Adrenal gland (tissue), 12 donors: ENCODE measurements around the gene PIK3AP1. TPM values are rescaled to one million over a fixed set of nuclear protein-coding genes. Genes with fewer than 3 reads are reported as not detected.
"Not testable (repeated sequence)": the region's sequence is repeated elsewhere in the genome, so short reads cannot be mapped to it uniquely, and the experiment has no call there.

Source experiments
- DNase-seq, 7 donors: peaks; one replicate each; pipeline ENCODE4 v3.0.0-alpha.2; 2019 to 2020
- H3K27ac ChIP-seq, 5 donors: fragments of 200-600 bp; sonication (generic) in 4 of 5; 1 replicate in 3 of 5; 2 replicates in 2 of 5; pipeline versions ENCODE4 v1.5.1 to v1.8.0; 2016 to 2020; ENCODE audit warnings: mild to moderate bottlenecking in 1 of 5
- H3K27me3 ChIP-seq: fragments of 200-600 bp; 2 replicates; pipeline ENCODE4 v1.8.0; 2021
- H3K36me3 ChIP-seq, 2 donors: fragments of 200-600 bp; replicated peaks in 1 of 2; 1 replicate in 1 of 2; 2 replicates in 1 of 2; pipeline versions ENCODE4 v1.5.1 to v1.8.0; 2018 to 2022
- H3K4me1 ChIP-seq, 2 donors: fragments of 200-600 bp; replicated peaks in 1 of 2; 1 replicate in 1 of 2; 2 replicates in 1 of 2; pipeline versions ENCODE4 v1.5.1 to v1.8.0; 2018 to 2021
- H3K4me3 ChIP-seq, 4 donors: fragments of 200-600 bp; sonication (generic) in 3 of 4; one replicate each; pipeline ENCODE4 v1.5.1; 2016 to 2018
- H3K9me3 ChIP-seq, 3 donors: fragments of 200-600 bp; sonication (generic) in 1 of 3; replicated peaks in 1 of 3; 1 replicate in 2 of 3; 2 replicates in 1 of 3; pipeline versions ENCODE4 v1.5.1 to v1.8.0; 2016 to 2021
- CTCF ChIP-seq, 6 experiments: fragments of 450-650 bp in 4 of 6; fragments of 200-600 bp in 2 of 6; sonication (generic) in 1 of 6; IDR thresholded peaks; 1 replicate in 5 of 6; 2 replicates in 1 of 6; pipeline versions ENCODE4 v1.5.1 to v1.8.0; 2016 to 2021; ENCODE audit warnings: antibody characterized with exemption in 6 of 6, mild to moderate bottlenecking in 2 of 6, moderate library complexity in 1 of 6
- POLR2A ChIP-seq, 2 donors: fragments of 450-650 bp; IDR thresholded peaks; one replicate each; pipeline ENCODE4 v1.6.1; 2017; ENCODE audit warnings: antibody characterized with exemption in 2 of 2, mild to moderate bottlenecking in 2 of 2, moderate library complexity in 1 of 2
- WGBS, 4 donors: extraction: QIAGEN DNeasy Blood & Tissue Kit in 2 of 4; methylation state at CpG; one replicate each; pipeline versions ENCODE4 v1.1.5 to v1.1.7; 2013 to 2017; 5-methylcytosine and 5-hydroxymethylcytosine counted together
- intact Hi-C, 2 donors: fragments of 100-400 bp; cut with DNase I; formaldehyde crosslinking; loops; one replicate each; pipeline versions ENCODE4 v1.14.1 to v1.15.0; 2022 to 2023
- polyA plus RNA-seq, 3 donors: library from polyadenylated mRNA; stranded (reverse); fragments of 200-250 nt in 2 of 3; fragments of 350-450 nt in 1 of 3; fragmentation: Illumina TruSeq in 1 of 3; extraction: RNeasy Lipid Tissue Mini Kit (QIAGEN cat#74804) in 1 of 3; gene quantifications; one replicate each; pipeline ENCODE4 v1.2.3, GENCODE V29; 2013 to 2014
- total RNA-seq, 9 donors: library from RNA; depleted of rRNA in 4 of 9; stranded (reverse); fragments of >200 nt in 4 of 9; fragments of 120-200 nt in 1 of 9; fragmentation: NEBNext Ultra II Directional in 1 of 9; extraction: Animal tissue kit (Norgen Biotek cat#: 25700) in 1 of 9; gene quantifications; one replicate each; pipeline versions ENCODE4 v1.1.0 to v1.2.4, GENCODE V29; 2013 to 2023
- donor health status: healthy with polysubstance abuse.
- donor health status: Bipolar disorder and iron deficiency.
- donor health status: DM: yes; HTN: yes; CAD: no.
- donor health status: DM: no; HTN: no; CAD: no.
- donor health status: DM: no; HTN: no; CAD: no.
- donor health status: DM: yes; HTN: yes; CAD: no.

The PIK3AP1 gene
- total and polyA plus RNA-seq, 12 donors: 2.0 to 38.5 (median 10.4) TPM

GRCh38 chr10:96745950-96746349, 25.6 kb upstream of the PIK3AP1 start:
- H3K4me1 ChIP-seq: no peaks in the 10 kb centered on the region
- intact Hi-C loops: loop anchor here in 1 of 2 donors (10.0 kb wide), 1 partner anchor 351 kb away; no protein-coding TSS in a partner anchor
- no peaks in the 10 kb centered on the region for H3K36me3 ChIP-seq
- H3K27me3 ChIP-seq: no peaks in the 10 kb centered on the region
- no peaks in the 10 kb centered on the region for H3K9me3 ChIP-seq
- TF ChIP-seq CTCF (IDR thresholded peaks at IDR 0.05) (no peak), POLR2A (IDR thresholded peaks at IDR 0.05) (no peak)
- H3K27ac ChIP-seq: no peak overlapping the region
- no peak overlapping the region for H3K4me3 ChIP-seq
- no peak for DNase-seq

GRCh38 chr10:96743988-96744585, 23.8 kb upstream of the PIK3AP1 start:
- Histone ChIP-seq H3K9me3 (no peaks in the 10 kb centered on the region), H3K4me3 (no peak overlapping the region), H3K36me3 (no peaks in the 10 kb centered on the region), H3K27me3 (no peaks in the 10 kb centered on the region), H3K27ac (no peak overlapping the region), H3K4me1 (no peaks in the 10 kb centered on the region)
- TF ChIP-seq CTCF (IDR thresholded peaks at IDR 0.05): peak in 5 of 6 experiments; percentile 24 to 39 (median 36)
- no peak for TF ChIP-seq POLR2A (IDR thresholded peaks at IDR 0.05)
- 51 to 62% (median 52%) methylated on average over 7 of the region's 7 CpGs for WGBS, 4 donors
- intact Hi-C loops: loop anchor here in 1 of 2 donors (10.0 kb wide), 1 partner anchor 349 kb away; no protein-coding TSS in a partner anchor
- peak in 2 of 7 donors; percentile 17 to 20 for DNase-seq

GRCh38 chr10:96741557-96741956, 21.2 kb upstream of the PIK3AP1 start:
- intact Hi-C loops: loop anchor here in 1 of 2 donors (10.0 kb wide), 1 partner anchor 347 kb away; no protein-coding TSS in a partner anchor
- not testable (repeated sequence) for H3K4me3 ChIP-seq, DNase-seq, H3K4me1 ChIP-seq, H3K9me3 ChIP-seq, H3K36me3 ChIP-seq, H3K27me3 ChIP-seq
- peak overlapping the region in 1 of 5 donors; percentile 59 for H3K27ac ChIP-seq
- WGBS, 4 donors: 62 to 73% (median 66%) methylated on average over 6 of the region's 6 CpGs

GRCh38 chr10:96740579-96741281, 20.4 kb upstream of the PIK3AP1 start:
- peak overlapping the region in 2 of 5 donors; percentile 52 to 59 for H3K27ac ChIP-seq
- H3K4me3 ChIP-seq: no peak overlapping the region
- no peaks in the 10 kb centered on the region for H3K4me1 ChIP-seq
- no peak for TF ChIP-seq POLR2A (IDR thresholded peaks at IDR 0.05)
- no peak for TF ChIP-seq CTCF (IDR thresholded peaks at IDR 0.05)
- H3K36me3 ChIP-seq: no peaks in the 10 kb centered on the region
- peak; percentile 35 to 69 (median 54) for DNase-seq
- no peaks in the 10 kb centered on the region for H3K9me3 ChIP-seq
- intact Hi-C loops: loop anchor here in 1 of 2 donors (10.0 kb wide), 1 partner anchor 346 kb away; no protein-coding TSS in a partner anchor
- H3K27me3 ChIP-seq: no peaks in the 10 kb centered on the region
- WGBS, 4 donors: 60 to 70% (median 66%) methylated on average over 9 of the region's 9 CpGs
